ENCODE results near the gene TTC23. TPM values are rescaled to one million over a fixed set of nuclear protein-coding genes. Genes with fewer than 3 reads are reported as not detected.

Gene TTC23
- total RNA-seq, 1 experiment from 2014 or later, result 17.8 TPM

DNA sequence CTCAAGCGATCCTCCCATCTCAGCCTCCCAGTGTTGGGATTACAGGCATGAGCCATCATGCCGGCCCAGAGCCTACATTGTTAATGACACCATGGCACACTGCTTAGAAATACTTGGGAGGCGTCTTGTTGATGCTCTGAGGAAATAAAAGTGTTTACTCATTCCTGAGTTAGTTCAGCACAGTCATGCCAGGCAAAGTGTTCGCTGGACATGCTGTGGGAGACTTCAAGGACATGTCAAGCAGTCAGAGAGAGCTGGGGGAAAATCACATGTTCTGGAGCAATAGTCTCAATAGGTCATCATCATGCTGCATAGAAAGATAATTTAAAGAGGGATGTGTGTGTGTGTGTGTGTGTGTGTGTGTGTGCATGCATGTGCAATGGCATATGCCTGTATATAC, 37.5 kb downstream of the TTC23 start (continued):
- TF ChIP-seq NR3C1 (CRISPR knock-in tag; conservative IDR thresholded peaks at IDR 0.05; ENCODE audit: low read depth) (no peak), SOX15 (CRISPR knock-in tag; IDR thresholded peaks at IDR 0.05) (no peak), MYBL2 (CRISPR knock-in tag; IDR thresholded peaks at IDR 0.05) (no peak), TCF7 (CRISPR knock-in tag; IDR thresholded peaks at IDR 0.05; ENCODE audit: low read depth) (no peak)
- TF ChIP-seq, protein P1, sequence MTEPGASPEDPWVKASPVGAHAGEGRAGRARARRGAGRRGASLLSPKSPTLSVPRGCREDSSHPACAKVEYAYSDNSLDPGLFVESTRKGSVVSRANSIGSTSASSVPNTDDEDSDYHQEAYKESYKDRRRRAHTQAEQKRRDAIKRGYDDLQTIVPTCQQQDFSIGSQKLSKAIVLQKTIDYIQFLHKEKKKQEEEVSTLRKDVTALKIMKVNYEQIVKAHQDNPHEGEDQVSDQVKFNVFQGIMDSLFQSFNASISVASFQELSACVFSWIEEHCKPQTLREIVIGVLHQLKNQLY (CRISPR knock-in tag; IDR thresholded peaks at IDR 0.05), result no peak
- TF ChIP-seq, protein P2, sequence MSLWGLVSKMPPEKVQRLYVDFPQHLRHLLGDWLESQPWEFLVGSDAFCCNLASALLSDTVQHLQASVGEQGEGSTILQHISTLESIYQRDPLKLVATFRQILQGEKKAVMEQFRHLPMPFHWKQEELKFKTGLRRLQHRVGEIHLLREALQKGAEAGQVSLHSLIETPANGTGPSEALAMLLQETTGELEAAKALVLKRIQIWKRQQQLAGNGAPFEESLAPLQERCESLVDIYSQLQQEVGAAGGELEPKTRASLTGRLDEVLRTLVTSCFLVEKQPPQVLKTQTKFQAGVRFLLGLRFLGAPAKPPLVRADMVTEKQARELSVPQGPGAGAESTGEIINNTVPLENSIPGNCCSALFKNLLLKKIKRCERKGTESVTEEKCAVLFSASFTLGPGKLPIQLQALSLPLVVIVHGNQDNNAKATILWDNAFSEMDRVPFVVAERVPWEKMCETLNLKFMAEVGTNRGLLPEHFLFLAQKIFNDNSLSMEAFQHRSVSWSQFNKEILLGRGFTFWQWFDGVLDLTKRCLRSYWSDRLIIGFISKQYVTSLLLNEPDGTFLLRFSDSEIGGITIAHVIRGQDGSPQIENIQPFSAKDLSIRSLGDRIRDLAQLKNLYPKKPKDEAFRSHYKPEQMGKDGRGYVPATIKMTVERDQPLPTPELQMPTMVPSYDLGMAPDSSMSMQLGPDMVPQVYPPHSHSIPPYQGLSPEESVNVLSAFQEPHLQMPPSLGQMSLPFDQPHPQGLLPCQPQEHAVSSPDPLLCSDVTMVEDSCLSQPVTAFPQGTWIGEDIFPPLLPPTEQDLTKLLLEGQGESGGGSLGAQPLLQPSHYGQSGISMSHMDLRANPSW (CRISPR knock-in tag; conservative IDR thresholded peaks at IDR 0.05; ENCODE audit: low read depth), result no peak

DNA sequence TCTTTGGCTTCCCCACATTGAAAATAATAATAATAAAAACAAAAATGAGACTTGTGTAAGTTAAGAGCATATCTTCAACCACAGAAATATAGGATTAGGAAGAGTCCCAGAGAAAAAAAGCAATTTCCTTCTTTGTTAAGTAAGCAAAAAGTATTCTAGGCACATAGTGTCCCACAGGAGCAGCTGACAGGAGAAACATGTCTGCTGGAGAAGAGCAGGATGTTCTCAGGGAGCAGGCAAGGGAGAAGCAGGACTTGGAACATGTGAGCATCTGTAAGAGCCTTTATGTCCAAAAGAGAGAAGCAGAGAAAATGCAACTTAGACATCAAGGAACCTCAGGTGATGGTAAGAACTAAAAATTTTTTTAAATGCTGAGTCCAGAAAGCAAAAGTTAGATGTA, 39.0 kb downstream of the TTC23 start:
- ChIA-PET CTCF (interaction anchor here (1.0 kb wide), 1 partner anchor 105 kb away, joined by 4 read pairs; no protein-coding TSS in a partner anchor), POLR2A (interaction anchor here (0.6 kb wide), 1 partner anchor 921 kb away, joined by 3 read pairs; no protein-coding TSS in a partner anchor)
- Mint-ChIP-seq H3K27me3 (ENCODE audit: low read depth) (no peaks in the 10 kb centered on the region), H3K27ac (no peak overlapping the region), H3K4me3 (no peak overlapping the region), H3K36me3 (peaks cover 12% of the 10 kb centered on the region), H3K9me3 (no peaks in the 10 kb centered on the region), H3K4me1 (no peaks in the 10 kb centered on the region)
- DNase-seq (ENCODE audit: low spot score) (no peak), ATAC-seq (no peak)
- TF ChIP-seq, protein P3, sequence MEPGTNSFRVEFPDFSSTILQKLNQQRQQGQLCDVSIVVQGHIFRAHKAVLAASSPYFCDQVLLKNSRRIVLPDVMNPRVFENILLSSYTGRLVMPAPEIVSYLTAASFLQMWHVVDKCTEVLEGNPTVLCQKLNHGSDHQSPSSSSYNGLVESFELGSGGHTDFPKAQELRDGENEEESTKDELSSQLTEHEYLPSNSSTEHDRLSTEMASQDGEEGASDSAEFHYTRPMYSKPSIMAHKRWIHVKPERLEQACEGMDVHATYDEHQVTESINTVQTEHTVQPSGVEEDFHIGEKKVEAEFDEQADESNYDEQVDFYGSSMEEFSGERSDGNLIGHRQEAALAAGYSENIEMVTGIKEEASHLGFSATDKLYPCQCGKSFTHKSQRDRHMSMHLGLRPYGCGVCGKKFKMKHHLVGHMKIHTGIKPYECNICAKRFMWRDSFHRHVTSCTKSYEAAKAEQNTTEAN (CRISPR knock-in tag; IDR thresholded peaks at IDR 0.05), result no peak
- TF ChIP-seq, protein P4, sequence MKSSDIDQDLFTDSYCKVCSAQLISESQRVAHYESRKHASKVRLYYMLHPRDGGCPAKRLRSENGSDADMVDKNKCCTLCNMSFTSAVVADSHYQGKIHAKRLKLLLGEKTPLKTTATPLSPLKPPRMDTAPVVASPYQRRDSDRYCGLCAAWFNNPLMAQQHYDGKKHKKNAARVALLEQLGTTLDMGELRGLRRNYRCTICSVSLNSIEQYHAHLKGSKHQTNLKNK (CRISPR knock-in tag; IDR thresholded peaks at IDR 0.05), result no peak
- no peak for TF ChIP-seq IRF2 (CRISPR knock-in tag; IDR thresholded peaks at IDR 0.05; ENCODE audit: borderline replicate concordance, low read depth)
- no peak for TF ChIP-seq ELF4 (CRISPR knock-in tag; IDR thresholded peaks at IDR 0.05; ENCODE audit: low read depth)
- no peak for TF ChIP-seq TP53 (CRISPR knock-in tag; IDR thresholded peaks at IDR 0.05)
- no peak for TF ChIP-seq SMAD4 (CRISPR knock-in tag; IDR thresholded peaks at IDR 0.05)
- TF ChIP-seq, protein P1 (CRISPR knock-in tag; IDR thresholded peaks at IDR 0.05), result no peak
- TF ChIP-seq, protein P5, sequence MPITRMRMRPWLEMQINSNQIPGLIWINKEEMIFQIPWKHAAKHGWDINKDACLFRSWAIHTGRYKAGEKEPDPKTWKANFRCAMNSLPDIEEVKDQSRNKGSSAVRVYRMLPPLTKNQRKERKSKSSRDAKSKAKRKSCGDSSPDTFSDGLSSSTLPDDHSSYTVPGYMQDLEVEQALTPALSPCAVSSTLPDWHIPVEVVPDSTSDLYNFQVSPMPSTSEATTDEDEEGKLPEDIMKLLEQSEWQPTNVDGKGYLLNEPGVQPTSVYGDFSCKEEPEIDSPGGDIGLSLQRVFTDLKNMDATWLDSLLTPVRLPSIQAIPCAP (CRISPR knock-in tag; IDR thresholded peaks at IDR 0.05), result no peak

DNA sequence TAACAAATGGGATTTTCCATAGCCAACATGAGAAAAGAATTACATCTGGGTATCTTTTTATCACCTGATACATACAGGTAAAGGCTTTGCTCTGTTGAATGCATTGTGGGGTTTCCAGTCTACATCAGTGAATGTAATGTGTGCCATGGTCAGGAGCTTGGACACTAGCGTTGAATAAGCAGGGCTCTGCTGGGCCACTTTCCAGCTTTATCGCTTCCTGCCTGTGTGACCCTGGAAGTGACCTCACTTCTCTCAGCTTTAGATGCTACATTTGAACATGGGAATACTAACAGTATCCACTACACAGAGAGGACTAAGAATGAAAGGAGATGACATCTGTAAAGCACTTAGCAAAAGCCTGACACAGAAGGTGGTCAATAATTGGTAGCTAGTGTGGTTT, 40.1 kb downstream of the TTC23 start:
- Mint-ChIP-seq H3K27me3 (ENCODE audit: low read depth) (no peaks in the 10 kb centered on the region), H3K4me3 (no peak overlapping the region), H3K9me3 (no peaks in the 10 kb centered on the region), H3K36me3 (0 out of 2 replicates have a peak, but pooled peaks cover 9% of the 10 kb centered on the region), H3K4me1 (no peaks in the 10 kb centered on the region), H3K27ac (no peak overlapping the region)
- no peak for ATAC-seq
- no peak for DNase-seq (ENCODE audit: low spot score)
- TF ChIP-seq, protein P5 (CRISPR knock-in tag; IDR thresholded peaks at IDR 0.05), result no peak
- CTCF ChIA-PET, result no interaction called here
- POLR2A ChIA-PET, result no interaction called here

All from WTC11 (cell line).